GM19328 (cell line): Measurements from ENCODE around the gene AADAT.
A peak's percentile ranks its signal among the peaks of the same experiment; 100 is the strongest.
"Not testable (repeated sequence)": the region's sequence is repeated elsewhere in the genome, so short reads cannot be mapped to it uniquely, and the experiment has no call there.

Source experiments
- ATAC-seq: cut with Tn5 transposase; IDR thresholded peaks from one replicate; pipeline ENCODE4 v1.9.1; 2021; ENCODE audit warnings: mild to moderate bottlenecking, moderate library complexity; ENCODE audit not compliant: unreplicated experiment

The AADAT gene

GRCh38 chr4:170089668-170090351 lies at the start of gene AADAT:
TSS of gene AADAT (minus strand) at chr4:170089956. CDS start at chr4:170089690, 266 bp downstream.
- no peak for ATAC-seq

DNA sequence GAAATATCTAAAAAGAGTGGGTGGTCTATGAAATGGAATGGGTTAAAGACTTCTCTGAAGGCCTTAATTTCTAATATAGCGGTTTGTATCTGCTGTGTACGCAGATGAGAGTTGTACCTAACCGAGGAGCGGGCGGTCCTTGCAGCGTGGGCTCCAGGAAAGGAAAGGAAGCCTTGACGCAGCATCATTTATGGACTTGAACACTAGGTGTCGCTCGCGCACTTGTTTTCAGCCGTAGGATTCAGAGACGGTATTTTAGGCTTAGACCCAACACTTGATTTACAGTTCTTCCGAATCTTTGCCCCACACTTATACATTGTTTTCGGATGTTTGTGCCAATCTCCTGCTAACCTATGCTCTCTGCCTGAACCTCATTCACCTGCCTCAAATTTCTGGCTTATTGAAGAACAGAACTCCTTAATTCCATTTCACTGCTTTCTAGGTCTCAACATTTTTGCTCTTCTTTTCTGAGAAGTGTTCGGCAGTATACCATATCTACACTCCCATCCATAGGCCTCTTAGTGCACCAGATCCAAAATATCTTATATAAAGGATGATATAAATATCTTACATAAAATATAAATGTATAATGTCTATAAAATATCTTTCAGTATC lies 48.9 kb upstream of the AADAT start:
- ATAC-seq, result peak; percentile 91

- ATAC-seq, result no peak
Observed at GRCh38 chr4:170137927-170138326, 48.2 kb upstream of the AADAT start.

GRCh38 chr4:170137466-170137865 lies 47.7 kb upstream of the AADAT start:
- no peak for ATAC-seq

- ATAC-seq, result no peak
Observed at GRCh38 chr4:170134821-170135220, 45.1 kb upstream of the AADAT start.

DNA sequence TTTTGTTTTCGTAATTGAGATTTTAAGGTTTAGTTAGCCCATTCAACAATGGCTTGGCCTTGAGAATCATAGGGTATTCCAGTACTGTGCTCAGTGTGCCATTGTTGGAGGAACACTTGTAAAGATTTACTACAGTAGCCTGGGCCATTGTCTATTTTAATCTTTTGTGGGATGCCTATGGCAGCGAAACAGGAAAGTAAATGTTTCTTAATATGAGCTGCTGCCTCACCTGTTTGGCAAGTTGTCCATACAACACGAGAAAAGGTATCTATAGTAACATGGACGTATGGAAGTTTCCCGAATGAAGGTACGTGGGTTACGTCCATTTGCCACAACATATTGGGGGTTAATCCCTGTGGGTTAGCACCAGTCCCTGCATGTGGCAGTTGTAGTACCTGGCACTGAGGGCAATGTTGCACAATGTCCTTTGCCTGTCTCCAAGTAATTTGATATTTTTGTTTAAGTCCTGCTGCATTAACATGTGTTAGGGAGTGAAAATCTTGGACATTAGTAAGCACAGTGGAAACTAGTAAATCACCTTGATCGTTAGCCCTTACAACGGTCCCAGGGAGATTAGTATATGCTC lies 38.6 kb upstream of the AADAT start:
- ATAC-seq, result no peak

- no peak for ATAC-seq
Observed at GRCh38 chr4:170127758-170128157, 38.0 kb upstream of the AADAT start.

DNA sequence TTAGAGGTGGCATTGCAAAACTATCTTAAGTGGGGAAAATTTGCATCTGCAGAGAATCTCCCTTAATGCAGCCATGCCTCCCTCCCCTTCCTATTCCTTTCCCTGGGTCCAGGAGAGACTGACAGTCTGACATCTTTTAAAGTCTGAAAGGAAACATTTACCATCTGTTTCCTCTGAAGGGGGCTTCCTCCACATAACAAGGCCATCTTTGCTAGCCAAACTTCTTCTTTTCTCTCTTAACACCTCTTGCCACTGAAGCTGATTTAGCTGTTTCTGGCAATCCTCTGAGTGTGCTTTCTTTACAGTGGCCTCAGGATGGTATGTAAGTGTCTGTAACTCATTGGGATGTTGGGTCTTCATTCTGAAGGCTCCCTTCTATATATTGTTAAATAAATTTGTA lies 34.6 kb upstream of the AADAT start:
- no peak for ATAC-seq

DNA sequence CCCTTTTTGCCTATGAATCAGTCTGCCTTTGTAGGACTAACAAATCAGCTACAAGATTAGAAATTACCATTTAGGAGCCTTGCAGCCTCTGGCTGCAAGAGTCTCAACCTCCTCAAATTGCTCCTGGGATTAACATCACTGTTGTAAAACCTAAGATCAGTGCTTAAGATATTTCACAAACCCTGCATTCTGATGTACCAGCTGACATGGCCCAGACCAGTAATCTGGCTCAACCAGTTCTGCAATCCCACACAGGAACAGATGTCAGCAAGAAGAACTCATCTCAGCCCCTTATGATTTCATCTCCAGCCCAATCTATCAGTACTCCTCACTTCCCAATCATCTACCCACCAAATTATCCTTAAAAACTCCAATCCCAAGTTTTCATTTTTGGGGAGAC lies 32.5 kb upstream of the AADAT start:
- ATAC-seq, result no peak

- ATAC-seq, result no peak
Observed at GRCh38 chr4:170114636-170115035, 24.9 kb upstream of the AADAT start.

GRCh38 chr4:170114183-170114582 lies 24.4 kb upstream of the AADAT start:
- not testable (repeated sequence) for ATAC-seq

DNA sequence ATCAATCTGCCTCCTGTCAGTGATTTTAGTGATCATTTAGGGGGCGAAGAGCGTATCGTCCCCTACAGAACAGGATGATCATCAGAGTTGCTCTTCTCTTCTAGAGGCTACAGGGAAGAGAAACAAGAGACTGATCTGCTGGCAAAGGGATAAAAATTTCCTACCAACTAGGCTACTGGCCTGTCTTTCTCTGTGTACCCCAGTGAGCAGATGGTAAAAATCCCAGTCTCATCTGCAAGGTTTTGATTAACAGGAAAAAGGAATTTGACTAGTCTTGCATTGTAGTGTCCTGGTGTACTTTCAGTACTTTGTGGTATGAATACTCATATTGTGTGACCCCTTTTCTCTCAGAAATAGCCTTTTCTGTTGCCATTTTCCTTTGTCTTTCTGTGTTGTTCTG lies 21.8 kb upstream of the AADAT start:
- ATAC-seq, result no peak

DNA sequence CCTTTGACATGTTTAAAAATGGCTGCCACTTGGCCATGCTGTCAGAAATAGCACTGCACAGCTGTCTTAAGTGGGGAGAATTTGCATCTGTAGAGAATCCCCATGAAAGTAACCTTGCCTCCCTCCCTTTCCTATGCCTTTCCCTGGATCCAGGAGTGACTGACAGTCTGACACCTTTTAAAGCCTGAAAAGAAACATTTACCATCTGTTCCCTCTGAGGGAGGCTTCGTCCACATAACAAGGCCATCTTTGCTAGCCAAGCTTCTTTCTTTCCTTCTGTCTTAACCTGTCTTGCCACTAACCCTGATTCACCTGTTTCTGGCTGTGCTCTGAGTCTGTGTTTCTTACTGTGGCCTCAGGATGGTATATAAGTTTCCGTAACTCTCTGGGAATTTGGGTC lies 21.3 kb upstream of the AADAT start:
- no peak for ATAC-seq

GRCh38 chr4:170110285-170110672 lies 20.5 kb upstream of the AADAT start:
- ATAC-seq, result no peak

DNA sequence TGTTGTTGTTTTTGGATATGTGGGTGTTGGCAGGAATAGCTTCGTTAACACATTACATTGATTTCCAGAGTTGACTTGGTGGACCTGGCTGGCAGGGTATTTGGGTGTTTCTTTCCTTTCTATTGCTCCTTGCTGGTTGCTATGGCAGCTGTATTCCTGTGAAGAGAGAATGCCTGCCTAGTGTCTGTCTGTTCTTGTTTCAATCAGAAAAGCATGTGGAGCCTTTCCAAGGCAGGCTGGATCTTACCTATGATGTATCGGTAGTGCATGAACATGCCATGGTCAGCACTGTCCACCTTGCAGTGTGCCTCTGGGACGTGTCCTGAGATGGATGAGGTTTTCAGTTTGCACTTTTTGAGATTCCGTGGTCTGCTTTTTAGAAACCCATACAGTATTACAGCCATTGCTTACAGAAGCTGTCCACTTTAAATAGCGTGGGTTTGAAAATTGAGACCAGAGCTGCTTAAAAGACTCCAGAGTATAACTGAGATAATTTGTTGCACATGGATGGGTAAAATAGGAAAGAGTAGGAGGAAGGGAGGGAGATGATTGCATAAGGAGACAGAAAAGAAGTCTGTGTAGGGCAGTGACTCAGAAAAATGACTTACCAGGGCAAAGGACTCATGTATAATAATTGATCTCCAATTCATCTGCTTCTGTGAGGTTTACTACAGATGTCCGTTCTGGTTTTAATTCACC lies 20.0 kb upstream of the AADAT start:
- ATAC-seq, result no peak

DNA sequence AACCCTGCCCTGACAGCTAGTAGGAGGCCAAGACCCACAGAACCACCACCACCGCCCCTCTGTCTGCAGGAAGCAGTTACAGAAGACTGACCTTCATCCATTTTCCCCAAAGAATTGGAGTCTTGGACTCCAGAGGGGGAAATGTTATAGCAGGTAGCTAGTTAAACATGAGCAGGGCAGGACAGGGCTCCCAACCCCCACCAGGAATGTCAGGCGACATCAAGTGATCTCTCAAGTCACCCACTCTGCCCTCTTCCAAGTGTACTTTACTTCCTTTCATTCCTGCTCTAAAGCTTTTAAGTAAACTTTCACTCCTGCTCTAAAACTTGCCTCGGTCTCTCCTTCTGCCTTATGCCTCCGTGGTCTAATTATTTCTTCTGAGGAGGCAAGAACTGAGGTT lies 17.1 kb upstream of the AADAT start:
- no peak for ATAC-seq

GRCh38 chr4:170102426-170102825 lies 12.7 kb upstream of the AADAT start:
- no peak for ATAC-seq

GRCh38 chr4:170098171-170098570 lies 8.4 kb upstream of the AADAT start:
- ATAC-seq, result not testable (repeated sequence)

DNA sequence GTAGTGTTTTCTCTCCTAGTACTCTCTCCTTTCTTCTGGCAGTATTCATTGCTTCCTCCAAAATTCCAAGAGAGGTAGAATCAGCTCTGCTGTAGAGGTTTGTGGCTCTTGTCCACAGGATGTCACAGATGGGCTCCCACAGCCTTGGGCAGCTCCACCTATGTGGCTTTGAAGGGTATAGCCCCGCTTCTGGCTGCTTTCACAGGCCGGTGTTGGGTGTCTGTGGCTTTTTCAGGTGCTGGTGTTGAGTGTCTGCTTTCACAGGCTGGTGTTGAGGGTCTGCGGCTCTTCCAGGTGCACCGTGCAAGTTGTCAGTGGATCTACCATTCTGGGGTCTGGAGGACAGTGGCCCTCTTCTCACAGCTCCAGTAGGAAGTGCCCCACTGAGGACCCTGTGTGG lies 7.9 kb upstream of the AADAT start:
- ATAC-seq, result no peak

DNA sequence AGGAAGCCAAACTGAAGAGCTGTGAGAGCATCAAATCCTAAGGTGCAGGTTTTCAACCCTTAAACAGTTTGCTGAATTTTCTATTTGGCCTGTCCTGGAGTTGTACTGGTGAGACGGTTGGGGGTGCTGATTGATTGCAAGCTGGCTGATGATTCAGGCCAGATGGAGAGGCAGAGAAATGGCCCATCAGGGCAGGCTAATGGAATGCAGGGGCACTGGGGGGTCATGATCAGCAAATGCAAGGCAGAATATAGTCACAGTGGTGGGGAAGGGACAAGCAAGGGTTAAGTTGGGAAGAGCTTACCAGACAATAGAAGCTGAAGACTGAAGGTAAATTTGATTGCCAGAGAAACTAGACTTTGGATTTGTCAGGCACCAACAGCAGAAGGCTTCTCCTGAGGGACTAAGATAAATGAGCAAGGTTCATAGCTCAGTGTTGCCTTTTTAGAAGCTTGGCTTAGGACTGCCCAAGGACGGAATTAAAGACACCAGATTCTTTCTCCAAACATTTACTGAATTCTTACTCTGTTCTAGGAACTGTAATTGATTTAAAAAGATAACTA lies 4.3 kb upstream of the AADAT start:
- no peak for ATAC-seq

DNA sequence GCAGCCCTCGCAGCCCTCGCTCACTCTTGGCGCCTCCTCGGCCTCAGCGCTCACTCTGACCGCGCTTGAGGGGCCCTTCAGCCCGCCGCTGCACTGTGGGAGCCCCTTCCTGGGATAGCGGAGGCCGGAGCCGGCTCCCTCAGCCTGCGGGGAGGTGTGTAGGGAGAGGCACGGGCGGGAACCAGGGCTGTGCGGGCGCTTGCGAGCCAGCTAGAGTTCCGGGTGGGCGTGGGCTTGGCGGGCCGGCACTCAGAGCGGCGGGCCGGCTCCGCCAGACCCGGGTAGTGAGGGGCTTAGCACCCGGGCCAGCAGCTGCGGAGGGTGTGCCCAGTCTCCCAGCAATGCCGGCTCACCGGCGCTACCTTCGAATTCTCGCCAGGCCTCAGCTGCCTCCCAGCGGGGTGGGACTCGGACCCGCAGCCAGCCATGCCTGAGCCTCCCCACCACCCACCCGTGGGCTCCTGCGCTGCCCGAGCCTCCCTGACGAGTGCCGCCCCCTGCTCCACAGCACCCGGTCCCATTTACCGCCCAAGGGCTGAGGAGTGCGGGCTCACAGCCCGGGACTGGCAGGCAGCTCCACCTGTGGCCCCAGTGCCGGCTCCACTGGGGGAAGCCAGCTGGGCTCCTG lies 1.4 kb upstream of the AADAT start:
- no peak for ATAC-seq
